GM21786 (cell line): ENCODE data around the gene MTA1.

Experiments
- ATAC-seq: cut with Tn5 transposase; IDR thresholded peaks from one replicate; pipeline ENCODE4 v1.9.1; 2021; ENCODE audit not compliant: unreplicated experiment

The MTA1 gene

GRCh38 chr14:105401699-105402098 is 17.9 kb upstream of the MTA1 start:
- ATAC-seq: no peak

- no peak for ATAC-seq
Measured at GRCh38 chr14:105408592-105408991, 11.0 kb upstream of the MTA1 start.

GRCh38 chr14:105409364-105409763 is 10.3 kb upstream of the MTA1 start:
- no peak for ATAC-seq

GRCh38 chr14:105410642-105411016 is 9.0 kb upstream of the MTA1 start:
- ATAC-seq: no peak

GRCh38 chr14:105411017-105411941 is 8.3 kb upstream of the MTA1 start:
- no peak for ATAC-seq

DNA sequence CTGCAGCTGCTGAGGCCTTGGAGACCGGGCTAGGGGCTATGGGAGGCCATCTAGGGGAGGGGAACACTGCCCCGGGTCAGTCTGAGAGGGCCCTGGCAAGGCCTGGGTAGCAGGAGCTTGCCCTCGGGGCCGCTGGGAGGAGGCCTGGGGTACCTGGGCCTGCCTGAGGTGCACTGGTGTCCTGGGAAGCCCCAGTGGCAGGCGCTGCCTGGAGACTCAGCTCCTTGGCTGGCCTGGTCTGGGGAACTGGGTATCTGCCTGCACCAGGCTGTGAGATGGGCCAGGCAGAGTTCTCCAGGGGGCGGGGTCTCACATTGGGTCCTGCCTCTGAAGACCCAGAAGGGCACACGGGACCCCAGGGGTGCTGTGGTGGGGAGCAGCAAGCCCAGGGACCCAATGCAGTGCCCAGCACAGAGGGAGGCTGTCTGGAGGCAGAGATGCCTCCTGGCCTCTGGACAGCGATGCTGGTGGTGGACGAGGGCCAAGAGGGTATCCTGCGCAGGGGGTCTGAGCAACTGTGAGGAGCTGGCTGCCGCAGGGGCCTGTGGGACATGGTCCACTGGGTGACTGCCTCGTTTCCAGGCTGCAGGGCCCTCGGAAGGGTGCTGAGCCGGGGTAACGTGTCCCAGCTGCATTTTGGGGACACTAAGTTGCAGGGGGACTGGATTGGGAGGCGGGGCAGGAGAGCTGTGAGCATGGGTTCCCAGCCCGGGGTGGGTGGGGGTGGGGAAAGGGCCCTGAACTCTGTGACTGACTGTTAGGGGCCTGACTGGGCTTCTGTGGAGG is 7.4 kb upstream of the MTA1 start:
- ATAC-seq: no peak

DNA sequence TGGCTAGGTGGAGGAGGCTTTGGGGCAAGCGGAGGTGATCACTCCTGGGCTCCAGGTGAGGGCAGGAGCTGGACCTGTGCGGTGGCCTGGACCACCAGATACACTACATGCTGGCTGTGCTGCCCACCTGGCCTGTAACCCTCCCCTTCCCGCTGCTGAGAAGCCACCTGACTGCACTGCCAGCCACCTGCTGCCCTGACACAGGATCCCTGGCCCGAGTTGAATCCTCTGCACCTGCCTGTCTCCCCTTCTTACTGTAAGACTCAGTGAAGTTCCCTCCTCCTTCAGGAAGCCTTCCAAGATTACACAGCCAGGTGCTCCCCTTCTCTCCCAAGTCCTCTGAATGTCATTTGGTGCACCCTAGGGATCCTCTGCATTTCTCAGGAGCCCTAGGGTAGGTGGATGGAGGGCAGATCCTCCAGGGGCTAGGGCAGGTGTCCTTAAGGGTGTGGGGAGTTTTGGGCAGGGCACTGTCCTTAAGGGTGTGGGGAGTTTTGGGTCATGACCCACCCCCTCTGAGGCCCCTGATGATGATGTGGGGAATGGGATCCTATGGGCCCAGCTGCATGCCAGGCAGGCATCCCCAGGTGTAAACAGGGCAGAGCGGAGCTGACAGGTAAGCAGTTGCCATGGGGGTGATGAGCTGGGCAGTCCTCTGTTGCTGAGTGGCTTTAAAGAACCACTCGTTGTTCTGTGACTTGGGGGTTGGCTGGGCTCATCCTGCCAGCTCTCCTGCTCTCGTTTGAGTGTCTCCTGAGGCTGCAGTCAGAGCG is 6.7 kb upstream of the MTA1 start:
- ATAC-seq: no peak

- no peak for ATAC-seq
Measured at GRCh38 chr14:105413544-105413886, 6.1 kb upstream of the MTA1 start.

- ATAC-seq: peak; percentile 63
Measured at GRCh38 chr14:105414456-105415371, 4.9 kb upstream of the MTA1 start.

DNA sequence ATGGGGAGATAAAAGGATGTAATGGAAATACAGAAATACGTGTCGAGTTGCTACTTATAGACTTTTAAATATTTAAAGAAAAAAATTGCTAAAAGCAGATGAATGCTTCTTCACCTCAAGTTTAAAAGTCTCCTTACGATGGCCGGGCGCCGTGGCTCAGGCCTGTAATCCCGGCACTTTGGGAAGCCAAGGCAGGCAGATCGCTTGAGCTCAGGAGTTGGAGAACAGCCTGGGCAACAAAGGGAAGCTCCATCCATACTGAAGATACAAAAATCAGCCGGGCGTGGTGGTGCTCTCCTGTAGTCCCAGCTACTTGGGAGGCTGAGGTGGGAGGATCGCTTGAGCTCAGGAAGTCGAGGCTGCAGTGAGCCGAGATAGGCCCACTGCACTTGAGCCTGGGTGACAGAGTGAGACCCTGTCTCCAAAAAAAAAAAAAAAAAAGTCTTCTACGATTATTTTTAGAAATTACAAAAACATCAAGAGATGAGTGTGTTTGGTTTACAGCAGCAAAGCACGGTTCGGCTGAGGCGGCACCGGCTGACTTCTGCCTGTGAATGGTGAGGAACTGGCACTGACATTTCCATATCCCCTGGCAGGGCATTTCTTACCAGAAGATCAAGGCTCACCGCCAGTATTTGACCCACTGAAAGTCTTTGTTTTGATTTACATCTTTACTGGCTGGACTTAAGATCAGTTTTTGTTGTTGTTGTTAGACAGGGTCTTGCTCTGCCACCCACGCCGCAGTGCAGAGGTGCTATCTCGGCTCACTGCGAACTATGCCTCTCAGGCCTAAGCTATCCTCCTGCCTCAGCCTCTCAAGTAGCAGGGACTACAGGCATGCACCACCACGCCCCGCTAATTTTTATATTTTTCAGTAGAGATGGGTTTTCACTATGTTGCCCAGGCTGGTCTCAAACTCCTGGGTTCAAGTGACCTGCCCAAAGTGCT is 3.9 kb upstream of the MTA1 start:
- ATAC-seq: no peak

- ATAC-seq: no peak
Measured at GRCh38 chr14:105416671-105417070, 3.0 kb upstream of the MTA1 start.

GRCh38 chr14:105417690-105418121 is 1.9 kb upstream of the MTA1 start:
- ATAC-seq: no peak

DNA sequence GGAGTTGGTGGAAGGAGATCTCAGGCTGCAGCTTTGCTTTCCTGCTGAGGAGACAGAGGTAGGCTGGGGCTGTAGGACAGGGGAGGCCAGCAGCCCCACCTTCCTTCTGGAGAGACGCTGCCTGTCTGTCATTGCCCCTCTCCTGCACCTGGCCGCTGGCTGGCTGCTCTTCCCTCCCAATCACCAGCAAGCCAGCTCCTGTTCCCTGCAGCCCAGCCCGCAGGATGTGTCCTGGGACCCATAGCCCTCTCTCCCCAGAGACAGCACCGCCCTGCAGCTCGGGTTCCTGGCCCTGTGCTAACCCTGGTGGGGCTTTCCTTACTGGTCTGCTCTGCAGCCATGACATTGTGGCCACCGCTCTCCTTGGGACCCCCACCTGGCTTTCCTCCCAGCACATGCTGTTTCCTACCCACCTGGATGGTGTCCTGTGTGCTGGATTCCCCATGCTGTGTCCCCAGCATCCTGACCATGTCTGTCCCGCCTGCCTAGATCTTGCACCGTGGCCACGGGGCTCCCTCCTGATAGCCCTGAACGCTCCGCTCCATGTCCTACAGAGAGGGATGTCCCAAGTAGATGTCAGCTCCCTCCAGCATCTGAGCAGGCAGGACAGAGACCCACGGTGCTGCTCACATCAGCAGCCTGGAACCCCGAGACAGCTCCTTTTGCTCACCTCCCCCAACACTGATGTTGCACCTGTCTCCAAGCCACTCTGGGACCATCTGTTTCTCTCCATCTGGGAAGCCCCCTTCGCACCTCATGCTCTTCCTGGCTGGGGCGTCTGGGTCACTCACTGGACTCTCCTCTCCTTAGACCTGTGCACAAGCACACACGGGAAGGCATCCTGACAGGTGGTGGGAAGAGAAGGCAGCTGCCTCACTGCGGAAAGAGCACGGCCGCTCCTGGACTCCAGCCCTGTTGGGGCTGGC is 1.1 kb upstream of the MTA1 start:
- ATAC-seq: no peak

GRCh38 chr14:105420101-105420973 is 710 bp downstream of the MTA1 start:
- no peak for ATAC-seq

DNA sequence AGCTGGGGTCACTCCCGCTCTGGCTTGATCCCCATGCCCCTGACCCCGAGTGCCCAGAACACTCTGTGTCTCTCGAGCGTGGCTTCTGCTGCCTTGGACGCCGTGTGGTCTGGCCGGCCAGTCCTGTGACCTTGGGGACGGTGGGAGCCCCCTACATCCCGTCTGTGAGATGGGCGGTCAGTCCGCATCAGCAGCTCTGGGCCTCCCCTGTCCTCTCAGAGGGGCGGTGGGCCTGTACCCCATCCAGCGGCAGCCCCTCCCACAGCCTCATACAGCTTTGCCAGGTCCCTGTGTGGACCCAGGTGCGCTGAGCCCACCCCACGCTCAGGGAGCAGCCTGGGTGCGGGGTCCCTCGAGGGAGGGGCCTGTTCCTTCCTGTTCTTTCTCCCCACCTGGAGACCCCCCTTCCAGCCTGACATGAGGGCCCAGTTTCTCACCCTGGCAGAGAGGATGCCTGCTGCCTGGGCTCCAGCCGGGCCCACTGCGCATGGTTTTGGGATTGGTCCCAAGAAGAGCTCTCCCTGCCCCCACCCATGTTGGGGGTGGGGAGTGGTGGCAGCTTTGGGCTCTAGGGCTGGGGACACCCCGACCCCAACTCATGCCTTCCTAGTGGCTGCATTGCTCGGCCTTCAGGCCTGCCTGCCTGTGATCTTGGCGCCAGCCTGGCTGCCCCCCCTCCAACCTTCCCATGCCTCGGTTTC is 1.5 kb downstream of the MTA1 start:
- no peak for ATAC-seq

- no peak for ATAC-seq
Measured at GRCh38 chr14:105421723-105422615, 2.3 kb downstream of the MTA1 start.
